HCT116 (cell line): ENCODE data around the gene TMEM239. TPM values are rescaled to one million over a fixed set of nuclear protein-coding genes. Genes with fewer than 3 reads are reported as not detected.
"Not testable (repeated sequence)": the region's sequence is repeated elsewhere in the genome, so short reads cannot be mapped to it uniquely, and the experiment has no call there.

Experiments used
- ATAC-seq: fragments of 200-7000 bp; cut with Tn5 transposase; 2 replicates; pipeline ENCODE4 v1.9.1; 2020; ENCODE audit warnings: mild to moderate bottlenecking, moderate library complexity
- BruUV-seq: library from RNA; stranded (reverse); fragments of 400-500 nt; replicated peaks from 2 replicates; lab custom pipeline; 2021; lab: Mats Ljungman, UMichigan
- CTCF ChIA-PET: fragments of 300-600 bp; sonication (Branson Sonifier 250); formaldehyde crosslinking; loops from one replicate; lab custom pipeline; 2021; ENCODE audit warnings: antibody characterized with exemption; lab: Charles Lee
- POLR2A ChIA-PET: fragments of 300-600, 350-600 bp; sonication (Branson Sonifier 250); formaldehyde crosslinking; loops from one replicate; lab custom pipeline; 2021; ENCODE audit warnings: antibody characterized with exemption; lab: Charles Lee
- RAD21 ChIA-PET, 2 experiments: fragments of 300-600 bp; sonication (Branson Sonifier 250); formaldehyde crosslinking; loops; one replicate each; lab custom pipeline; 2023; ENCODE audit warnings: low total read pairs in 2 of 2; ENCODE audit not compliant: uncharacterized antibody in 2 of 2, unreplicated experiment in 2 of 2, low non-redundant PET in 1 of 2; lab: Charles Lee
- DNase-seq: peaks from one replicate; pipeline ENCODE4 v3.0.0-alpha.2; 2010; ENCODE audit warnings: low read depth, low spot score
- H2AFZ ChIP-seq: fragments of 200-600 bp; shearing (Covaris generic), sonication (generic); 2 replicates; pipeline ENCODE4 v1.6.1; 2017; ENCODE audit warnings: low read depth, mixed run types, mixed read lengths, antibody characterized with exemption, low read length; ENCODE audit not compliant: poor library complexity, severe bottlenecking
- H3K27ac ChIP-seq: 2 replicates; pipeline ENCODE4 v1.5.1; 2012; ENCODE audit warnings: low read depth, low read length
- H3K27me3 ChIP-seq: fragments of 200-600 bp; sonication (generic); 2 replicates; pipeline ENCODE4 v1.6.1; 2016; ENCODE audit warnings: mixed run types, low read length, mixed read lengths; ENCODE audit not compliant: insufficient read depth
- H3K36me3 ChIP-seq, 2 experiments: fragments of 200-500 bp in 1 of 2; fragments of 200-600 bp in 1 of 2; sonication (Bioruptor generic) in 1 of 2; sonication (generic) in 1 of 2; 2 replicates each; pipeline versions ENCODE4 v1.5.1 to v1.6.1; 2014 to 2016; ENCODE audit warnings: low read length in 2 of 2, inconsistent platforms in 1 of 2, mixed read lengths in 1 of 2, mixed run types in 1 of 2; ENCODE audit not compliant: insufficient read depth in 2 of 2, control insufficient read depth in 1 of 2
- H3K4me1 ChIP-seq, 2 experiments: fragments of 200-600 bp in 1 of 2; sonication (generic) in 1 of 2; 2 replicates each; pipeline versions ENCODE4 v1.5.1 to v1.6.1; 2012 to 2017; ENCODE audit warnings: low read length in 2 of 2, inconsistent platforms in 1 of 2, mild to moderate bottlenecking in 1 of 2, mixed read lengths in 1 of 2, mixed run types in 1 of 2, moderate library complexity in 1 of 2; ENCODE audit not compliant: insufficient read depth in 2 of 2, control insufficient read depth in 1 of 2
- H3K4me2 ChIP-seq: fragments of 200-600 bp; sonication (generic); 2 replicates; pipeline ENCODE4 v1.6.1; 2017; ENCODE audit warnings: mixed run types, low read length, mixed read lengths
- H3K4me3 ChIP-seq, 2 experiments: fragments of 200-600 bp in 1 of 2; sonication (generic) in 1 of 2; replicated peaks in 1 of 2; 2 replicates each; pipeline ENCODE4 v1.5.1; 2011 to 2016; ENCODE audit warnings: low read length in 2 of 2, control low read depth in 1 of 2, low read depth in 1 of 2, mild to moderate bottlenecking in 1 of 2, mixed read lengths in 1 of 2, mixed run types in 1 of 2
- H3K79me2 ChIP-seq: fragments of 200-600 bp; sonication (generic); 2 replicates; pipeline ENCODE4 v1.6.1; 2017; ENCODE audit warnings: mild to moderate bottlenecking, mixed run types, low read length, moderate library complexity, mixed read lengths; ENCODE audit not compliant: insufficient read depth
- H3K9ac ChIP-seq: fragments of 200-600 bp; sonication (generic); 2 replicates; pipeline ENCODE4 v1.6.1; 2016; ENCODE audit warnings: low read length, mixed read lengths
- H3K9me2 ChIP-seq: fragments of 200-600 bp; sonication (generic), shearing (Covaris generic); 2 replicates; pipeline ENCODE4 v1.6.1; 2017; ENCODE audit warnings: mixed run types, mild to moderate bottlenecking, moderate library complexity; ENCODE audit not compliant: insufficient read depth
- H3K9me3 ChIP-seq, 2 experiments: fragments of 200-500 bp in 1 of 2; fragments of 200-600 bp in 1 of 2; sonication (Bioruptor generic) in 1 of 2; sonication (generic) in 1 of 2; 2 replicates each; pipeline ENCODE4 v1.6.1; 2014 to 2017; ENCODE audit warnings: low read length in 2 of 2, mixed read lengths in 2 of 2, inconsistent platforms in 1 of 2, low read depth in 1 of 2, mild to moderate bottlenecking in 1 of 2, mixed run types in 1 of 2, moderate library complexity in 1 of 2; ENCODE audit not compliant: control insufficient read depth in 1 of 2, insufficient read depth in 1 of 2
- H4K20me1 ChIP-seq: fragments of 200-600 bp; sonication (generic), shearing (Covaris generic); 2 replicates; pipeline ENCODE4 v1.6.1; 2017; ENCODE audit warnings: mixed run types, mild to moderate bottlenecking, moderate library complexity; ENCODE audit not compliant: insufficient read depth
- CEBPB ChIP-seq: IDR thresholded peaks from 2 replicates; pipeline ENCODE4 v1.6.1; 2012; ENCODE audit warnings: low read depth
- EGR1 ChIP-seq: IDR thresholded peaks from 2 replicates; pipeline ENCODE4 v1.6.1; 2012; ENCODE audit warnings: low read depth
- EZH2phosphoT487 ChIP-seq: fragments of 200-600 bp; IDR thresholded peaks from 2 replicates; pipeline ENCODE4 v1.6.1; 2018; ENCODE audit warnings: antibody characterized with exemption, borderline replicate concordance
- POLR2A ChIP-seq: IDR thresholded peaks from 2 replicates; pipeline ENCODE4 v1.7.0; 2011; ENCODE audit warnings: borderline replicate concordance; ENCODE audit not compliant: insufficient read depth, insufficient read length; ENCODE audit errors: extremely low read depth
- POLR2AphosphoS5 ChIP-seq: IDR thresholded peaks from 2 replicates; pipeline ENCODE4 v1.6.1; 2011; ENCODE audit warnings: mild to moderate bottlenecking, low read depth, low read length, moderate library complexity
- RAD21 ChIP-seq: IDR thresholded peaks from 2 replicates; pipeline ENCODE4 v1.6.1; 2012; ENCODE audit warnings: low read depth, mild to moderate bottlenecking
- REST ChIP-seq: IDR thresholded peaks from 2 replicates; pipeline ENCODE4 v1.6.1; 2012; ENCODE audit warnings: low read depth
- SIN3A ChIP-seq: IDR thresholded peaks from 2 replicates; pipeline ENCODE4 v1.6.1; 2012; ENCODE audit warnings: low read depth
- ZNF274 ChIP-seq: fragments of 200-500 bp; sonication (Bioruptor generic); IDR thresholded peaks from 2 replicates; pipeline ENCODE4 v1.6.1; 2014; ENCODE audit warnings: mild to moderate bottlenecking, low read depth, low read length, inconsistent platforms
- intact Hi-C: fragments of 100-400 bp; cut with micrococcal nuclease; formaldehyde crosslinking; loops from 2 replicates; pipeline ENCODE4 v1.10.0; 2022
- total RNA-seq: library from RNA; stranded (reverse); gene quantifications from one replicate; pipeline ENCODE4 v1.2.1, GENCODE V29; 2021; ENCODE audit not compliant: unreplicated experiment
- TF ChIP-seq, protein P1 (sequence below): IDR thresholded peaks from 2 replicates; pipeline ENCODE4 v1.6.1; 2012

Gene TMEM239
- total RNA-seq, 1 experiment from 2014 or later = not detected

DNA sequence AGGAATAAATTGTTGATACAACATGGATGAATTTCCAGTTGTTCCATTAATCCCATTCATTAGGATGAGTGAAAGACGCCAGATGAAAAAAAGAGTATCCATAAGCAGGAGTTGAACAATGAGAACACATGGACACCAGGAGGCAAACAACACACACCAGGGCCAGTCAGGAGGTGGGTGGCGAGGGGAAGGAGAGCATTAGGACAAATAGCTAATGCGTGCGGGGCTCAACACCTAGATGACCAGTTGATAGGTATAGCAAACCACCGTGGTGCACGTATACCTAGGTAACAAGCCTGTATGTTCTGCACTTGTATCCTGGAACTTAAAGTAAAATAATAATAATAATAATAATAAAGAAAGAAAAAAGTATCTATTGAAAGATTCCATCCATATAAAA, 13.2 kb downstream of the TMEM239 start:
- no peak for ATAC-seq
- no peak overlapping the region for H3K4me2 ChIP-seq
- H3K79me2 ChIP-seq = no peaks in the 10 kb centered on the region
- TF ChIP-seq RAD21 (no peak), EGR1 (no peak), REST (no peak), CEBPB (no peak), SIN3A (no peak), POLR2AphosphoS5 (no peak), EZH2phosphoT487 (no peak), POLR2A (no peak), ZNF274 (no peak)
- TF ChIP-seq, protein P1, sequence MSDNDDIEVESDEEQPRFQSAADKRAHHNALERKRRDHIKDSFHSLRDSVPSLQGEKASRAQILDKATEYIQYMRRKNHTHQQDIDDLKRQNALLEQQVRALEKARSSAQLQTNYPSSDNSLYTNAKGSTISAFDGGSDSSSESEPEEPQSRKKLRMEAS = no peak
- TF ChIP-seq, all 23 proteins: peak for 0
- DNase-seq = no peak
- H3K9ac ChIP-seq = no peak overlapping the region
- peaks cover 13% of the 10 kb centered on the region; the same call in 1 of the 2 replicates for H3K27me3 ChIP-seq
- H3K36me3 ChIP-seq = no peaks in the 10 kb centered on the region
- H3K27ac ChIP-seq = no peak overlapping the region
- no peak overlapping the region for H3K4me3 ChIP-seq
- intact Hi-C loops = no loop called here
- H3K9me3 ChIP-seq = no peaks in the 10 kb centered on the region
- CTCF ChIA-PET = no interaction called here
- BruUV-seq = no TSS peak
- H3K9me2 ChIP-seq = no peaks in the 10 kb centered on the region
- no peak overlapping the region for H2AFZ ChIP-seq
- POLR2A ChIA-PET = no interaction called here
- RAD21 ChIA-PET = no interaction called here
- no peaks in the 10 kb centered on the region for H4K20me1 ChIP-seq
- peaks cover 6 to 10% of the 10 kb centered on the region in 2 experiments for H3K4me1 ChIP-seq

- H3K9me2 ChIP-seq, H3K9ac ChIP-seq, H3K9me3 ChIP-seq, BruUV-seq, RAD21 ChIA-PET, POLR2A ChIA-PET, H3K4me2 ChIP-seq, H2AFZ ChIP-seq, H3K4me3 ChIP-seq, H3K79me2 ChIP-seq, H3K36me3 ChIP-seq, intact Hi-C loops, H3K27ac ChIP-seq, H4K20me1 ChIP-seq, DNase-seq, CTCF ChIA-PET, ATAC-seq: not testable (repeated sequence)
- H3K4me1 ChIP-seq = peaks cover 6 to 10% of the 10 kb centered on the region in 2 experiments
- H3K27me3 ChIP-seq = peaks cover 13% of the 10 kb centered on the region; the same call in 1 of the 2 replicates
These were observed 15.0 kb downstream of the TMEM239 start for GRCh38 chr20:2831206-2831605.
